DMS79 (cell line): Measurements from ENCODE around the gene GLS2.
"Not testable (repeated sequence)": the region's sequence is repeated elsewhere in the genome, so short reads cannot be mapped to it uniquely, and the experiment has no call there.

Source experiments
- DNase-seq: peaks from one replicate; lab custom pipeline; 2025; lab: John Stamatoyannopoulos, UW

GLS2 gene

GRCh38 chr12:56488041-56488955, at the start of gene GLS2:
Gene GLS2 (minus strand): TSS chr12:56488161. CDS start chr12:56488118, 43 bp downstream.
- peak; percentile 50 for DNase-seq

GRCh38 chr12:56537546-56537945, 49.6 kb upstream of the GLS2 start:
- DNase-seq: no peak

- DNase-seq: no peak
These were observed 42.6 kb upstream of the GLS2 start for GRCh38 chr12:56530390-56531055.

- DNase-seq: no peak
These were observed 41.7 kb upstream of the GLS2 start for GRCh38 chr12:56529656-56530055.

- DNase-seq: no peak
These were observed 40.9 kb upstream of the GLS2 start for GRCh38 chr12:56528846-56529245.

- DNase-seq: no peak
These were observed 34.6 kb upstream of the GLS2 start for GRCh38 chr12:56522411-56523193.

GRCh38 chr12:56521590-56522371, 33.8 kb upstream of the GLS2 start, which contains the start of gene RBMS2:
Gene RBMS2 (plus strand): TSS chr12:56521820. CDS start chr12:56522024, 204 bp downstream.
- peak; percentile 39 for DNase-seq

- no peak for DNase-seq
These were observed 33.2 kb upstream of the GLS2 start for GRCh38 chr12:56521209-56521589.

GRCh38 chr12:56520506-56520905, 32.5 kb upstream of the GLS2 start:
- no peak for DNase-seq

- DNase-seq: no peak
These were observed 32.1 kb upstream of the GLS2 start for GRCh38 chr12:56520048-56520447.

GRCh38 chr12:56518570-56518969, 30.6 kb upstream of the GLS2 start:
- DNase-seq: no peak

- no peak for DNase-seq
These were observed 29.9 kb upstream of the GLS2 start for GRCh38 chr12:56517854-56518253.

GRCh38 chr12:56514014-56514318, 26.0 kb upstream of the GLS2 start:
- DNase-seq: not testable (repeated sequence)

GRCh38 chr12:56510786-56511185, 22.8 kb upstream of the GLS2 start:
- DNase-seq: no peak

GRCh38 chr12:56499879-56500278, 11.9 kb upstream of the GLS2 start:
- not testable (repeated sequence) for DNase-seq

GRCh38 chr12:56499452-56499851, 11.5 kb upstream of the GLS2 start:
- DNase-seq: not testable (repeated sequence)

- DNase-seq: not testable (repeated sequence)
These were observed 10.4 kb upstream of the GLS2 start for GRCh38 chr12:56498126-56498902.

GRCh38 chr12:56496704-56497103, 8.7 kb upstream of the GLS2 start:
- not testable (repeated sequence) for DNase-seq

- not testable (repeated sequence) for DNase-seq
These were observed 6.5 kb upstream of the GLS2 start for GRCh38 chr12:56494481-56494880.

GRCh38 chr12:56494106-56494415, 6.1 kb upstream of the GLS2 start:
- DNase-seq: not testable (repeated sequence)
